Stimulated activated CD4-positive, alpha-beta T cell treated with anti-CD3 and anti-CD28 coated beads, Interleukin-1b, Interleukin-23, amount 100 ng/mL, for 4 hours (primary cell): ENCODE measurements around the gene ULK3.

Experiments used
- DNase-seq, 2 donors: peaks; one replicate each; pipeline ENCODE4 v3.0.0-alpha.2; 2020; ENCODE audit warnings: low read depth in 2 of 2

Gene ULK3

GRCh38 chr15:74867466-74868038, 24.6 kb upstream of the ULK3 start:
- no peak for DNase-seq

- no peak for DNase-seq
Observed at GRCh38 chr15:74866090-74866489, 23.1 kb upstream of the ULK3 start.

- no peak for DNase-seq
Observed at GRCh38 chr15:74865316-74865715, 22.4 kb upstream of the ULK3 start.

- DNase-seq = no peak
Observed at GRCh38 chr15:74864296-74864695, 21.3 kb upstream of the ULK3 start.

GRCh38 chr15:74863239-74864056, 20.5 kb upstream of the ULK3 start:
- no peak for DNase-seq

- no peak for DNase-seq
Observed at GRCh38 chr15:74858369-74858740, 15.4 kb upstream of the ULK3 start.

GRCh38 chr15:74857671-74858368, 14.9 kb upstream of the ULK3 start:
- no peak for DNase-seq

- no peak for DNase-seq
Observed at GRCh38 chr15:74857082-74857655, 14.2 kb upstream of the ULK3 start.

GRCh38 chr15:74856537-74856936, 13.6 kb upstream of the ULK3 start:
- no peak for DNase-seq

GRCh38 chr15:74855857-74856256, 12.9 kb upstream of the ULK3 start:
- no peak for DNase-seq

- no peak for DNase-seq
Observed at GRCh38 chr15:74854453-74855022, 11.6 kb upstream of the ULK3 start.

GRCh38 chr15:74851960-74852359, 9.0 kb upstream of the ULK3 start:
- no peak for DNase-seq

GRCh38 chr15:74850393-74850792, 7.4 kb upstream of the ULK3 start:
- DNase-seq = no peak

- DNase-seq = no peak
Observed at GRCh38 chr15:74847432-74847831, 4.5 kb upstream of the ULK3 start.

GRCh38 chr15:74845581-74845980, 2.6 kb upstream of the ULK3 start:
- no peak for DNase-seq

GRCh38 chr15:74845208-74845568, 2.2 kb upstream of the ULK3 start:
- peak; percentile 36 to 44 for DNase-seq

- no peak for DNase-seq
Observed at GRCh38 chr15:74844319-74845207, 1.6 kb upstream of the ULK3 start.

GRCh38 chr15:74843891-74844299, 939 bp upstream of the ULK3 start:
- no peak for DNase-seq

- DNase-seq = no peak
Observed at GRCh38 chr15:74843445-74843828, 481 bp upstream of the ULK3 start.

- DNase-seq = no peak
Observed at GRCh38 chr15:74841891-74842373, 1.0 kb downstream of the ULK3 start.
